Activated gamma-delta T cell treated with anti-CD3 and anti-CD28 coated beads, Interleukin-2, amount 50 U/mL, for 16 hours (primary cell): Measurements from ENCODE around the gene RNF167.

Source experiments
- DNase-seq: peaks from one replicate; pipeline ENCODE4 v3.0.0-alpha.2; 2020; ENCODE audit warnings: low read depth

Gene RNF167

DNA sequence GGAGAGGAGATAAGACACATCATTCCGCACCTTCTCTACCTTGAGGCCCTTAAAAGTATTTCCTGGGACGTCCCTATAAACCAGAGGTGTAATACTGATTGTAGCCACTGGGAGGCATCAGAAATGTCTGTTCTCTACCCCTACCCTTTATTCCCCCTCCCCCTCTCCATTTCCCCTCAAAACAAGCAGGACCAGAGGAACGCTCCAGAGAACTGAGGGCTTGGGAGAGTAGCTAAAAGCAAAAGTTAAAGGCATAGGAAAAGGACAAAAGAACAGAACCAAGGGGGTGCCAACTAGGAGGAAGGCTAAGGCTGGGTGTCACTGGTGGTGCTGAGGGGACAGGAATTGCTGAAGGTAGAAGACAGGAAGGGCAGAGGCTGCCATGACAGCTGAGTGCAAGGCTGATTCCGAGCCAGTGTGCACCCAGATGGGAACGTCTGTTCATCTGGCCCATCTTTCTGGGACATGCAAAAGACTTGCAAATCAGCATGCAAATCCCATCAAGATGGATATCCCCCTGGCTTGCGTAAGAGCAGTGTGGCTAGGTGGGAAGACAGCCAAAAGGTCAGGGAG lies 40.7 kb downstream of the RNF167 start:
- no peak for DNase-seq

DNA sequence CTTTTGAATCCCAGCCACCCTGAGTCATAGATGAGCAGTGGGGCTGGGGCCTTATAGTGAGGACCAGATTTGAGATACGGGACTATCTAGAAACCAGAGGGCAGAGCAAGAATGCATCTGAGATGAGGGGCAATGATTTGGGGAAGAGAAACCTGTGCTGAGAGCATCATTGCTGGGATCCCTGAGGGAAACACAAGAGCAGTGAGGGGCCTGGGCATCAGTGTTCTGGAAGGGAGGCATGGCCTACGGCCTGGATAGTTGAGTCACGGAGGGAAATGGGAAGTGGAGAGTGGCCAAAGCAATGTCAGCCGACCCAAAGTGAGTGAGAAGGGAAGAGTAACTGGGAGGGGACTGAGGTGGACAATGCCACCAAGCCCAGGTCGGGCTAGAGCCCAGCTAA lies 42.2 kb downstream of the RNF167 start:
- DNase-seq: no peak

DNA sequence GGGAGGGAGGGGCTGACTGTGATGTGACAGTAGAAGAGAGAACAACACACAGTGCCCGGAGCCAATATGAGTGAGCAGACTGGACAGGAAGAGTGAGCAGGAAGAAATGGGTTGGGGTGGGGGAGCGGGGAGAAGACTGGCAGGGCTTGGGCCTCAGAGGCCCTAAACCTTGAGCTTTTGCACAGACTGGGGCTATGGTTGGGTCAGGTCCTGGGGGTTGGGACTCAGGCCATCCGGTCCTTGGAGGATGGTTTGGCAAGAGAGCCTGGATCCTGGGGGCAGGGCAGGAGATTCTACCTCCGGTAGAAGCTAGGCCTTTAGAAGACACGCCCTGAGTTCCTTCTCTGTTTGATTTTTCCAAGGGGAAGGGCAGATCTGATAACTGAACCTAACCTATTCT lies 46.3 kb downstream of the RNF167 start:
- DNase-seq: no peak

DNA sequence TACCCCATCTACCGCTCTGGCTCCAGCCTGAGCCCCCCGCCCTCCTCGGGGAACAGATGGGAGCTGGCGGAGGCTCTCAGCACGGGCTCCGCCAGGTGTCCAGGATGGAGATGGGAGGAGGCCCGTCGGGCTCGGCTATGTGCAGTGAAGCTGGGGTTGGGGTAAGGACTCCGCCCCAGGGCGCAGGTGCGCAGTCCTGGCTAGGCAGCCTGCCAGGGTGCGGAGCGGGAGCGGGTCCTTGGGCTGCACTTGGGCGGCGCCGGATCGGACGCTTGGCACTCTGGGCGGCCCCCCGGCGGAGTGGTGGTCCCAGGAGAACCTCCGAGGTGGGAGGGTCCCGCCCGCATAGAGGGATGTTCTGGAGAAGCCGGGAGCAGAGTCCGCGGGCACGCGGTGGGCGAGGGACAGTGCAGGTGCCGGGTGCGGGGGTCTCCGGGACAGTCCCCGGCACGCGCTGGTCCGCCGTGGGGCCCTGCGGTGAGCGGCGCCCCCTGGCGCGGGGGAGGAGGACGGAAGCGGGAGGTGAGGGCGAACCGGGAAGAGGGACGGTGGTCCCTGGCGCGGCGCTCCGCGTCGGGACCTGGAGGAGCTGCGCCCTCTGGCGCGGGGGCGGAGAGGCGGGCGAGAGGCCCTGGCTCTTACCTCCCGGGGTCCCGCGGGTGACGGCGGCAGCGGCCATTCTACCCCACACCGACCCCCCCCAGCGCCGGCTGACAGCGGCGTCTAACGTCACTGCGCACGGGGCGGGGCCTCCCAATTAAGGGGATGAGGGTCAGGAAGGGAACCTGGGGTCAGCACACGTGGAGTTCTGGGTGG lies 47.1 kb downstream of the RNF167 start, which contains the start of gene CAMTA2:
CAMTA2 (minus strand) TSS at position 725 of the 816 bp plus-strand sequence. CDS start 1,453 bp downstream, outside the sequence.
- DNase-seq: peak; percentile 78

DNA sequence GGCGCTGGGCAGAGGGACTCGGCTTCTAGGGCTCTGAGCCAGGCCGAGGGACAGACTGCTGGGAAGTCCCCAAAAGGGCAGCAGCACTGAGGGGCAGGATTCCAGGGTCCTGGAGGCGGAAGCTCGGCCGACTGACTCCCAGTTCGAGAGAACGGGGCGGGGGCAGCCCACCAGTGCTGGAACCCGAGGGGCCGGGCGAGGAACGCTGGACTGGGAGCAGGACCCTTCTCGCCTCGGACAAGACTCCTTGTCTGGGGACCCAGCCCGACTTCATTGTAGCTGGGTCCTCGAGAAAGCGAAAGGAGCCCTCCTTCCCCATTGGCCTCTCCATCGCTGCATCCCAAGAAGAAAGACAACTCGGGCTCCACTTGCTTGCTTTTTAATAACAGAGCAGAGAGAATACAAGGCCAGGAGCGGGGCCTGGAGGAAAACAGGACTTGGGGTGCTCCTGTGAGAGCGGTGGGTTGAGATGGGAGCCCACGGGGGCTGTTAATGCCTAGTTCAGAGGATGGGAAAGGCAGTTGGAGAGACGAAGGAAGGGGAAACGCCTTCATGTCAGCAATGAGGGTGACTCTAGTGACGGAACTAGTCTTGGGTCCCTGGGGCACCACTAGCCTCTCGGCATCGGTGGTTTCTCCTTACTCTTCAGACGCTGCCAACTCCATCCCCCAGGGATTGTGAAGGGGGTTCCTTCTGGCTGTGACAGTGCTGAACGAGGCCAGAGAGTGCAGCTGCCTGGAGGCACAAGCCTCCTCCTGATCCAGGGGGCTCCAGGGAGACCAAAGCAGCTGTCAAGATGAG lies 47.9 kb downstream of the RNF167 start:
- DNase-seq: no peak

DNA sequence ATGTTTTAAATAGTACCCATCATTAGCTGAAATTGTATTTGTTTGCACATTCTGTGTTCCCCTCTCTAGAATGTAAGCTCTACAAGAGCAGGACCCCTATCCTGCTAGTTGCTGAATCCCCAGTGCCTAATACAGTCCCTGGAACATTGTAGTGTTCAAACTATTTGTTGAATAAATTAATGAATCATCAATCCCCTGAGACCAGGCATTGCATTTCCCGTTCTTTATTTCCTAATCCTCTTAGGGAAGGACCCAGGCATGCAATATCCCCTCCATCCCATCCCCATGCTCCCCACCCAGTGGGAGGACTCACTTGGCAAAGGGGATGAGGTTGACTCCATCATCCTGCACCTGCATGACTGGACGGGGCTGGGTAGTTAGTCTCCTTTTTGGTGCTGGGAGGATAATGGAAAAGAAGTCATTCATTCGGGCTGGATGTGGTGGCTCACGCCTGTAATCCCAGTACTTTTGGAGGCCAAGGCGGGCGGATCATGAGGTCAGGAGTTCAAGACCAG lies 54.1 kb downstream of the RNF167 start:
- no peak for DNase-seq
